CD4-positive, alpha-beta T cell treated with Interleukin-4 for 4 hours (primary cell): ENCODE data around the gene ZW10.

ENCODE experiments used
- DNase-seq: peaks from one replicate; pipeline ENCODE4 v3.0.0-alpha.2; 2020

The ZW10 gene

GRCh38 chr11:113697756-113698407, 75.6 kb downstream of the ZW10 start:
- no peak for DNase-seq

GRCh38 chr11:113697111-113697510, 76.4 kb downstream of the ZW10 start:
- DNase-seq, result no peak

- DNase-seq, result no peak
Measured at GRCh38 chr11:113695207-113695606, 78.3 kb downstream of the ZW10 start.

GRCh38 chr11:113694390-113694789, 79.1 kb downstream of the ZW10 start:
- DNase-seq, result no peak

GRCh38 chr11:113693030-113693429, 80.5 kb downstream of the ZW10 start:
- DNase-seq, result no peak

- no peak for DNase-seq
Measured at GRCh38 chr11:113690619-113691569, 82.6 kb downstream of the ZW10 start.

GRCh38 chr11:113689768-113690618, 83.5 kb downstream of the ZW10 start:
- DNase-seq, result no peak

GRCh38 chr11:113685654-113686359, 87.7 kb downstream of the ZW10 start:
- DNase-seq, result no peak

- no peak for DNase-seq
Measured at GRCh38 chr11:113684496-113684895, 89.0 kb downstream of the ZW10 start.

- no peak for DNase-seq
Measured at GRCh38 chr11:113683481-113684046, 89.9 kb downstream of the ZW10 start.
